ENCODE data around the gene CPED1. TPM values are rescaled to one million over a fixed set of nuclear protein-coding genes. Genes with fewer than 3 reads are reported as not detected.
"Not testable (repeated sequence)": the region's sequence is repeated elsewhere in the genome, so short reads cannot be mapped to it uniquely, and the experiment has no call there.

The CPED1 gene
- total RNA-seq, 1 donor from 2014 or later, result 1.5 TPM

GRCh38 chr7:120981117-120981516, 7.4 kb upstream of the CPED1 start:
- DNase-seq (ENCODE audit: low read depth, low spot score), result no peak

DNA sequence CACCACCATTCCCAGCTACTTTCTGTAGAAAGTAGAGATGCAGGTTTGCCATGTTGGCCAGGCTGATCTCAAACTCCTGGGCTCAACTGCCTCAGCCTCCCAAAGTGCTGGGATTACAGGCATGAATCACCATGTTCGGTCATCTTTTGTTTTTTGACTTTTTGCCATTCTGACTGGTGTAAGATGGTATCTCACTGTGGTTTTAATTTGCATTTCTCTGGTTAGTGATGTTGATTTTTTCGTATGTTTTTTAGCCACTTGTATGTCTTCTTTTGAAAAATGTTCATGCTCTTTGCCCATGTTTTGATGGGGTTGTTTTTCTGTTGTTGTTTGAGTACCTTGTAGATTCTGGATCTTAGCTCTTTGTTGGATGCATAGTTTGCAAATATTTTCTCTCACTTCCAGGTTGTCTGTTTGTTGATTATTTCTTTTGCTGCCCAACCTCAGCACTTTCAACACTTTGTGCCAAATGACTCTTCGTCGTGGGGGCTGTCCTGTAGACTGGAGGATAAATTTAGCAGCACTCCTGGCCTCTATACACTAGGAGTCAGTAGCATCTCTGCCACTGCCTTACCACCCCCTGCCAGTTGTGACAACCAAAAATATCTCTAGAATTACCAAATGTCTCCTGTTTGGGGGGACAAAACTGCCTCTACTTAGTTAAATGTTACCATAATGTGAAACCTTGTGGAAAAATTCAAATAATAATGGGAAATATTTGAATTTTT, 6.5 kb upstream of the CPED1 start:
- DNase-seq (ENCODE audit: low read depth, low spot score), result no peak

DNA sequence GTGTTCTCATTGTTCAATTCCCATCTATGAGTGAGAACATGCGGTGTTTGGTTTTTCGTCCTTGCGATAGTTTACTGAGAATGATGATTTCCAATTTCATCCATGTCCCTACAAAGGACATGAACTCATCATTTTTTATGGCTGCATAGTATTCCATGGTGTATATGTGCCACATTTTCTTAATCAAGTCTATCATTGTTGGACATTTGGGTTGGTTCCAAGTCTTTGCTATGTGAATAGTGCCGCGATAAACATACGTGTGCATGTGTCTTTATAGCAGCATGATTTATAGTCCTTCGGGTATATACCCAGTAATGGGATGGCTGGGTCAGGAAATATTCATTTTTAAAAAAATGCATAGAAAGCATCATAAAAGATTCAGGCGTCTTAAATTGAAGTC, 4.9 kb upstream of the CPED1 start:
- not testable (repeated sequence) for DNase-seq (ENCODE audit: low read depth, low spot score)

- DNase-seq (ENCODE audit: low read depth, low spot score), result no peak
These were observed 4.1 kb upstream of the CPED1 start for GRCh38 chr7:120984406-120984805.

GRCh38 chr7:120985130-120985758, 3.3 kb upstream of the CPED1 start:
- DNase-seq (ENCODE audit: low read depth, low spot score), result no peak

DNA sequence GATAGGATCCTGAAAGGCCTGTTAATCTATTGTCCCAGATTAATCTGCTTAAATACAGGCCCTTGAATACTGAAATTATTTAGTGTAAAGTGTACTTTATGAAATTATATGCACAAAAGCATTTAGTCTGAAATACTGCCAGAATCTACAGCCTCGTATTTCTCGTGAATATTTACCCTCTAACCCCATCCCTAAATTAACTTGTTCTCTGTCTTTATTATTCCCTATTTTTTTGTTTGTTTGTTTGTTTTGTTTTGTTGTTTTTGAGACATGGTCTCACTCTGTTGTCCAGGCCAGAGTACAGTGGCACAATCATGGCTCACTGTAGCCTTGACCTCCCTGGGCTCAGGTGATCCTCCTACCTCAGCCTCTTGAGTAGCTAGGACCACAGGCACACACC, 2.7 kb upstream of the CPED1 start:
- DNase-seq (ENCODE audit: low read depth, low spot score), result no peak

DNA sequence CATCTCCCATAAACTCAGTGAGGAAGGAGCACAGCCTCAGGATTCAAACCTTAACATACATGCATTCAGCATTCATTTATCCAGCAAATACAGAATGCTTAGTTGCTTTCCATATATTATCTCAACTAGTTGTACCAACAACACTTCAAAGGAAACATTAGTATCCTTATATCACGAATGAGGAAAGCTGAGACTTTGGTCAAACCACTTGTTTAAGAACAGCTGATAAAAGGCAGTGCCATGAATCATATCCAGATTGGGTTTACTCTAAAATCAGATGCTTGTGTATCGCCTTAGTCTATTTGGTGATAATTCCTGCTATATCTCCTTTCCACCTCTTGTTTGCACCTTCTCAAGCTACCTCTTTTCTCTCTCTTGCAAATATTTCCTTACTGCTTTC, 1.9 kb upstream of the CPED1 start:
- no peak for DNase-seq (ENCODE audit: low read depth, low spot score)

GRCh38 chr7:120987280-120987679, 1.2 kb upstream of the CPED1 start:
- DNase-seq (ENCODE audit: low read depth, low spot score), result no peak

DNA sequence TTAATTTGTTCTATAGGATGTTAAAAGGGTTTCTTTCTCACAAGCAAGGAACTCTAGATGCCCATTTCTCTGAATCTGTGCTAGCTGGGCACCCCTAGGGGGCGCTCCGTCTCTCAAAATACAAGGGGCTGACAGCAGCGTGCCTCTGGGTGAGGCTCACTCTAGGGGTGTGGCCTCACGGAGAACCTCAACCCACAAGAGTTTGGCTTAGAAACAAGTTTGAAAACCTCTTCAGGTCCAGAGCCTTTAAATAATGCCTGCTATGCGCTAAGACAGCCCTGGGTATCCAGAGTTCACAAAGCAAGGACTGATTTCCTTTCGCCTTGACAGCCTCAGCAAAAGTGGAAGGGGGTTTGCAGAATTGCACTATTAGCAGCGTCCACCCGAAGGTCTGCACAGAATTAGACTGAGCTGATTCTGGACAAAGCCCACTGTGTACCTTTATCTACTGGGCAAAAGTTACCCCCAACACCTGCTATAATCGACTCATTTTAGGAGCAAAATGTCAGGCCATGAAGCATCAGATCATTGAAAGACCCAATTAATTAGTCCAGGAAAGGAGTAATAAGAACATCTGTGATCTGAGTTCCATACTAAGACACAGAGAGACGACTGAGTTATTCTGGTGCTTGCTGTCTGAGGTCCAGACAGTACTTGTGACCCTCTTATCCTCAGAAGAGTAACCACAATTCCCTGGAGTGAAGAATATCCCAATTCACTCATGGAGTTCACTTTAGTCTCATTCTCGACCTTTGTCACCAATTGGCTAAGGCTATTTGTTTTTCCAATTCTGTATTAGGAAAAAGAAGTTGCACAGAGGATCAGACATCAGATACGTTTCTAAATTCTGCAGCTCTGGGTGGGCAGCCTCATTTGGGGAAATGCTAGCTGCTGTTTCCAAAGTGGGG, 574 bp upstream of the CPED1 start:
- DNase-seq (ENCODE audit: low read depth, low spot score), result peak; percentile 53

- DNase-seq (ENCODE audit: low read depth, low spot score), result no peak
These were observed 1.0 kb downstream of the CPED1 start for GRCh38 chr7:120989257-120990220.

DNA sequence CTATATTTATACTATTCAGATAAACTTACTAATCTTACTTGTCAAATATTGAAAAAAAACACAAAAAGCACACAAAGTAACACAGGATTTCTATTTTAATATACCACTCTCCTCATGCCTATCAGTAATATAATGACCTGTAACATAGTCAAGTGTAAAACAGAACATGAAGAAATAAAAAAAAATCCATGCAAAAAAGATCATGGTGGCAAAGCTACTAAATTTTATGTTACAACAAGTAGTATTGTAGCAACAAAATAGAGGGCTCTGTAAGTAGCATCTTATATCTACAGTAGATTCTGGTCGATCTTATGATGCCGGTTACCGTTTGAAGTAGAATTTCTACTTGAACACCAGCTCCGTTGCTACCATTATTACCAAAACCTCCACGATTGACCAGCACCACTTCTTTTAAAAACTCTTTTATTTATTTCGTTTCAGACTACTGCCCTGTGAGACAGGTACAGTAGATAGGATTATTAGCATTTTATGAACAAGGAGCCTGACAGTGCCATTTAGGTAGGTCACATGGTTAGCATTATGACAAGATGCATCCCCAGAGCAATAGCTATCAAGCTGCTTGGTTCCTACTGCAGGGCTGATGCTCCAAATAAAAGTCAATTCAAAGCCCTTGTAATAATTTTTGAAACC, 2.1 kb downstream of the CPED1 start:
- DNase-seq (ENCODE audit: low read depth, low spot score), result no peak

GRCh38 chr7:120991161-120991560, 2.6 kb downstream of the CPED1 start:
- DNase-seq (ENCODE audit: low read depth, low spot score), result no peak

GRCh38 chr7:120991581-120991980, 3.1 kb downstream of the CPED1 start:
- no peak for DNase-seq (ENCODE audit: low read depth, low spot score)

- DNase-seq (ENCODE audit: low read depth, low spot score), result no peak
These were observed 3.9 kb downstream of the CPED1 start for GRCh38 chr7:120992272-120992964.

DNA sequence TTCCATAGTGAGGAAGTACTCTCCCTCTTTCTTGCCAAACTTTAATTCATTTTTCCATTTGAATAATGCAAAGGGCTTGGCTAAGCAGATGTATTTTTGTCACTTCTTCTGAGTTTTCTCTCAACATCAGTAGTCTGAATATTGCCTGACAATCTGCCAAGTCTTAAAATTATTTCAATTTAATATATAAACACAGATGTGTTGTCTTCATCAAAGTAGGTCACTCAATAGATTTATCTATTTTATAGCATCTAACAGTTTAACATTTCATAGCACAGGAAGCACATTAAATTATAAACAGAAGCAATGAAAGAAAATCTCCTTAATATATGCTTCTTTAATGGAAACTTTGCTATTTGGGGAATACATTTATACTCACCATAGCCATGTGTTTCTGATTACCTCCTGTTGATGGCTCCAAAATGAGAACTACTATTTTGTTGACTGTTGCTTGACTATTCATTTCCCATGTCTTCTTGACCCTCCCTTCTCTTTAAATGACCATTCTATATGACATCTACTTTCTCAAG, 4.5 kb downstream of the CPED1 start:
- no peak for DNase-seq (ENCODE audit: low read depth, low spot score)

GRCh38 chr7:120993553-120994191, 5.2 kb downstream of the CPED1 start:
- no peak for DNase-seq (ENCODE audit: low read depth, low spot score)

DNA sequence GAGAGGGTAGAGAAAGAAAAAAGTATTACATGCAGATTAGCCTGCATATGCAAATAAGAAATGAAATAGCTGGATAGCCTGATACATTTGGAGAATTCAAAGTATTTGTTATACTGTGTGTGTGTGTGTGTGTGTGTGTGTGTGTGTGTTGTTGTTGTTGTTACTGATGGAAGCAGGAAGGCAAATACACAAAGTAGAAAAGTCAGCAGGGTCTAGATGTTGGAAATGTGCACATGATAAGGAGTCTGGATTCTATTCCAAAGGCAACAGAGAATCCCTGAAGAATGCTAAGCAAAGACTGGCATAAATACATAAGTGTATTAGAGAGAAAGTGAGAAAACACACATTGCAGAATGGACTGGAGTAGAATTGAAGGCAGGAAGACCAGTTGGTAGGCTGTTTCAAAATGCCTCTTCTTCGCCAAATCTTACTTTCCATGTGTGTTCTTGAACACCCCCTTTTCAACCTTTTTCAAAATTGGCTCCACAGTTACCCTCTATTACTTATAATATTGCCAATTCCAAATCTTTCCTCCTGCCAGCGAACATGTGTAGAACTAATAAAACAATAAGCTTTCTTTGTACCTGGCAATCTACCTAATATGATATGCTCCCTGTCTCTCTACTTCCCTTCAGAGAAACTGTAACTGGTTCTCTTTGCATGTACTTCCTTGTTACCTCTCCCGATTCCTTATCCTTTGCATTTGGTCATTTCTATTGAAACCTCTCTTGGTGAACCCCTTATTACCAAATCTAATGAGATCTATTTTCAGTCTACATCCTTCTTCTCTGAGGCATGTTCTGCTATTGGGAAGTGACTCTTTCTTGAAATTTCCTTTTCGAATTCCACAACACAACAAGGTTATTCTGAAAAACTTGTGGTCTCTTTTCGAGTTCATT, 6.2 kb downstream of the CPED1 start:
- no peak for DNase-seq (ENCODE audit: low read depth, low spot score)

DNA sequence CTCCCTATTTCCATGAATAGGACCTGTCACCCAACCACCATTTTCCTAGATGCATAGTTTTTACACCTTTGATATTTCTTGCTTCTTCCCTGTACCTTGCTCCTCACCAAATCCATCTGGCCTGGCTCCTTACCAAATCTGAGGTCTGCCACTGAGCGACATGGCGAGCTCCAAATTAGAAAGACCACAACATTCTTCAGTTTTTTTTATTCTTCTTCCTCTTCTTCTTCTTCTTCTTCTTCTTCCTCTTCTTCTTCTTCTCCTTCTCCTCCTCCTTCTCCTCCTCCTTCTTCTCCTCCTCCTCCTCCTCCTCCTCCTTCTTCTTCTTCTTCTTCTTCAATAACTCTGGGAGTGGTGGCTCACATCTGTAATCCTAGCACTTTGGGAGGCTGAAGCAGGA, 7.1 kb downstream of the CPED1 start:
- DNase-seq (ENCODE audit: low read depth, low spot score), result no peak

All from pulmonary artery endothelial cell (primary cell).